Fibroblast of pulmonary artery (primary cell): ENCODE results near the gene GPR153.
"Not testable (repeated sequence)": the region's sequence is repeated elsewhere in the genome, so short reads cannot be mapped to it uniquely, and the experiment has no call there.

ENCODE experiments used
- DNase-seq: peaks from one replicate; pipeline ENCODE4 v3.0.0-alpha.2; 2010; ENCODE audit warnings: low read depth
- H3K4me3 ChIP-seq: replicated peaks from 2 replicates; pipeline ENCODE4 v1.5.1; 2011; ENCODE audit warnings: low read depth, mild to moderate bottlenecking, control low read depth, low read length, moderate library complexity
- CTCF ChIP-seq: IDR thresholded peaks from 2 replicates; pipeline ENCODE4 v1.5.1; 2011; ENCODE audit warnings: mild to moderate bottlenecking, control low read depth, low read length, inconsistent platforms; ENCODE audit errors: missing control alignments

Gene GPR153

GRCh38 chr1:6260961-6261614 is at the start of gene GPR153:
Gene GPR153 (minus strand): TSS chr1:6261098. CDS start chr1:6254905, 6,193 bp downstream.
- peak; percentile 28 for DNase-seq
- no peak for TF ChIP-seq CTCF
- H3K4me3 ChIP-seq: peak within 1 kb of the TSS; percentile 59

GRCh38 chr1:6310116-6310848 is 49.4 kb upstream of the GPR153 start:
- DNase-seq: no peak
- H3K4me3 ChIP-seq: no peak overlapping the region
- no peak for TF ChIP-seq CTCF

- TF ChIP-seq CTCF: no peak
- DNase-seq: no peak
- no peak overlapping the region for H3K4me3 ChIP-seq
Measured at GRCh38 chr1:6309564-6309963, 48.7 kb upstream of the GPR153 start.

GRCh38 chr1:6308449-6308848 is 47.6 kb upstream of the GPR153 start:
- no peak for TF ChIP-seq CTCF
- no peak overlapping the region for H3K4me3 ChIP-seq
- DNase-seq: no peak

GRCh38 chr1:6307682-6308081 is 46.8 kb upstream of the GPR153 start:
- not testable (repeated sequence) for H3K4me3 ChIP-seq, DNase-seq

GRCh38 chr1:6307099-6307498 is 46.2 kb upstream of the GPR153 start:
- no peak overlapping the region for H3K4me3 ChIP-seq
- no peak for TF ChIP-seq CTCF
- no peak for DNase-seq

GRCh38 chr1:6303397-6304012 is 42.6 kb upstream of the GPR153 start:
- DNase-seq: no peak
- no peak overlapping the region for H3K4me3 ChIP-seq
- TF ChIP-seq CTCF: no peak
